HG03442 (cell line): ENCODE results near the gene SCG5.

Source experiments
- ATAC-seq: cut with Tn5 transposase; IDR thresholded peaks from one replicate; pipeline ENCODE4 v1.9.1; 2021; ENCODE audit warnings: mild to moderate bottlenecking, moderate library complexity; ENCODE audit not compliant: unreplicated experiment

SCG5 gene

DNA sequence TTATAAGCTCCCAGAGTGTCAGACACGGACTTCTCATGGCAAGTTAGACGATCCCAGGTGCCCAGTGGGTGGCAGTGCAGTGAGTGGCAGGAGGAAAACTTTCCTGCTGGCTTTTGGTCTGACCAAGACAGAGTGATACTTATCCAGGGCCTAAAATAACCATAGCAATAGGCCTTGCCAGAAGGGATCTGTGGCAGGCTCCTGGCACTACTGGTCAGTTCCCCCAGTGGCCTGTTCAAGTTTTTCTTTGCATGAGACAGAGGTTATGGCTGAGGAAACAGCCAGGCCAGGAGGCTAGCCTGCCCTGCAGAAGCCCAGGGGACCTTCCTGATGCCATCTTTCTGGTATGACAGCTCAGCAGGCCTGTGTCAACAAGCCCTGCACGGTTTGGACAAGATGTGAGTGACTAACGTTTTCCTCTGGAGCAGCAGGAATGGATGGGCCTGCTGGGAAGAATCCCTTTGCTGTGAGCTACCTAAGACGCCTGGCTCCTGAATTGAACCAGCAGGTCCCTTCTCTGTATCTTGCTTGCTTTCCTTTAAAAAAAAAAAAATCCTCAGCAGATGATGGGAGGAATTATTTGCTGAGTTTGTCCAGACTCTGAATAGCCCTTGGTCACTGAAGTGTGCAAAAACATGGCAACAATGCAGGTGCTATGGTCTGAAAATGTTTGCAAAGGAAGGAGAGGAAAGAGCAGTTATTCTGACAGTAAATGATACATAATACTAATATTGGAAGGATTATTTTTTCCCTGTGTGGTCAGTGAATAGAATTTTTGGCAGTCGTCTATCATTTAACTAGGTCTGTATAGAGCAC lies 18.0 kb downstream of the SCG5 start:
- ATAC-seq: no peak

DNA sequence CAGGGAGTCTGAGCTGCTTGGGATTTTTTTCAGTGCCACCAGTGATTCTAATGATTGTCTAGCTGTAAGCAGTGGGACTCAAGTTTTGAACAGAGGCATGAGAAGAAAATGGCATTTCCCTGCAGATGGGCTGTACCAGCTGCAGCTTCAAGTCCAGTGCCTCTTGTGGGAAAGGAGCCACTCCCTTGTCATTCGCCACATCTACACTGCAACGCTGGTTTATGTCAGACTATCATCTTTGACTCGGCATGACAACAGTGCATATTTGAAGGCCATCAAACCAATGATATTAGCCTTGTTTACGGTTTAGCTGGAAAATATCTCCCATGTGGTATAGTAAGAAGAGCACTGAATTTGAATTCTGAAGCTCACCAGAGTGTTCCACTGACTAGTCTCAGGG lies 22.2 kb downstream of the SCG5 start:
- ATAC-seq: no peak

DNA sequence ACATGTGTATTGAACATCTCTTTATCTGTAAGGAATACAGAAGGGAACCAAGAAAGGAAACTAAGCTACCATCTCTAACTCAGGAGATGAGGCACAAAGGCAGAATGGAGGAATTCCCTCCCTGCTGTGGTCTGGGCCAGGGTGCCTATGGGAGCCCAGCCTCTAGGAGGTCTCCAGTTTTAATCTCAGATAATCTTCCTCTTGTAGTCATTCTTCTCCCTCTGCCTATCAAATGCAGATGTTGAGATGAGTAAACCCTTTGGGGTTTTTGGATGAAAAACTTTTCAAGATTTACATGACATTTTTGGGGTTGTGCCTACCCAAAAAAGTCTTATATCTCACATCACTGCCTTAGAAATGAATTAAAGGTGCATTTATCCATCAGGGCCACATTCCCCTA lies 23.3 kb downstream of the SCG5 start:
- ATAC-seq: no peak

DNA sequence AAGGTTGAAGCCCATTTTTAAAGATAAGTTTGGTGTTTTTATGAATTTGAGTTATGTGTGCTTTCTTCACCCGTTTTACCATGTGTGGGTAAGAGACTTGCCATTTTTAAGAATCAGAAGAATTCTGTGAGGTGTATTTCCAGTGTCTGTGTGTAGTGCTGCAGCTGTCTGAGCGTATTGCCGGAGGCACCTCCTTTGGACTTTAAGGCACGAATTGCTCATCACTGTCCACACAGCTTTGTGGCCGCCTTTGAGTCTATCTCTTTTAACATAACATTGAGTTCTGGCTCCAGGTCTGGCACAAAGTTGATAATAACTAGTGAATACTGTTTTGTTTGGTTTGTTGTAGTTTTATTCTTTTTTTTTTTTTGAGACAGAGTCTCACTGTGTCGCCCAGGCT lies 25.8 kb downstream of the SCG5 start:
- ATAC-seq: no peak

DNA sequence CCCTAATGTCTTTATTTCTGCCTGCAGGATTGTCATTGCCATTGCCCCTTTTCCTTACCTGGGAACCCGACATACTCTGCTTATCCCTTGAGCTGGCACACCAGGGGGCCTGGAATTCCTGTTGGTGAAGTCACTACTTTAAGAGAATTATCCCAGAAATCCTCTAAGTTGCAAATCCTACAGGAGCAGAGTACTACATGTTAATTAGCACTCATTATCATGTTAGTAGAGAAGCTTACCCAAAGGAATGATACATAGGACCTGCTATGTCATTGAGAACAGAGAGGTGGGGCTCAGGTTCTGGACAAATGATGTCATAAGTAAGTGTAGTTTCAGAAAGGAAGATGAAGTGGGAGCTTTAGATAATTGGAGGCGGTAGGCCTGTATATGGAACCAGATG lies 27.4 kb downstream of the SCG5 start:
- ATAC-seq: no peak

DNA sequence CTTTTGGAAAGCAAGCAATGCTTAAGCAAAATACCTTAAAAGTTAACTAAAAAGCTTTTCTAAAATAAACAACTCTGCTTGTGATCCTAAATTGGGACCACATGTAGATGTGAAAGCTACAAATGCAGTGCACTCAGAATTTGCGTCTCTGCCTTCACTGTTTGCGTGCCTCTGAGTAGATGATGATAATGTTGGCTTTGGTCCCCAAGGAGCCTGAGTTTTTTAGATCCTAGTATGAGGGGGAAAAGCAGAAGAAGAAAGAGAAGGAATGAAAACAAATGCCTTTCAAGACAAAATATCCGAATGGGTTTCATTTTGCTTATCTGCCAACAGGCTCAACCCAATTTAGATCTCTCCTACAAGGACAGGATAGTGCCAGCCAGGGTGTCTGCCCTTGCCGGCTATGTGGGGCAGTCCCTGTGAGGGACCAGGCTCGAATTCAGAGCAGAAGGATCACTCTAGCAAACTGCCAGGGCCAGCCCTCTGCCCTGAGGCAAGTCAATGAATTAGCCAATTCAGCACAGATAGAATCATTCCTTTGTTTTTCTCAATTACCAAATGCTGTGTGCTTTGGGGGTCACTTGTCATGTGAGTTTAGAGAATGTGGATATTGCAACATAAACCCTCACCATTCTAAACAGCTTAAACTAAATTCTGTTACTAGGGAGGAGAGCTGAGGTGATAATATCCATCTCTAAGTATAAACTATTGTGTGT lies 28.5 kb downstream of the SCG5 start:
- no peak for ATAC-seq

DNA sequence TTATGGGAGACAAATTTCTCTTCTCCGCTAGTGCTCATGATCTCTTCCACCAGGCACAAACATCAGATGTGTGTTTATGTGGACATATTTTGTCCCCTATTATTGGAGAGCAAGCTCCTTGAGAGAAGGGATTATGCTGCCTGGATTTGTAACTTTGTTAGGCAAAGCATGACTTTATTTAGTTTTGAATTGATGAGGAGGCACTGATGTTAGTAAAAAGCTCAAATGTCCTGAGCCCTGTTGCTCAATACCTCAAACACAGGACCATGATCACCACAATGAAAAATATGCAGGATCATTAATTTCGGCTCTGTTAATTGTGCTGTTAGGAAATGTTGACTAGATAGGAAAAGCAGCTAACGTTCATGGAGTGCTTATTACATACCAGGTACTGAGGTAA lies 29.1 kb downstream of the SCG5 start:
- no peak for ATAC-seq

DNA sequence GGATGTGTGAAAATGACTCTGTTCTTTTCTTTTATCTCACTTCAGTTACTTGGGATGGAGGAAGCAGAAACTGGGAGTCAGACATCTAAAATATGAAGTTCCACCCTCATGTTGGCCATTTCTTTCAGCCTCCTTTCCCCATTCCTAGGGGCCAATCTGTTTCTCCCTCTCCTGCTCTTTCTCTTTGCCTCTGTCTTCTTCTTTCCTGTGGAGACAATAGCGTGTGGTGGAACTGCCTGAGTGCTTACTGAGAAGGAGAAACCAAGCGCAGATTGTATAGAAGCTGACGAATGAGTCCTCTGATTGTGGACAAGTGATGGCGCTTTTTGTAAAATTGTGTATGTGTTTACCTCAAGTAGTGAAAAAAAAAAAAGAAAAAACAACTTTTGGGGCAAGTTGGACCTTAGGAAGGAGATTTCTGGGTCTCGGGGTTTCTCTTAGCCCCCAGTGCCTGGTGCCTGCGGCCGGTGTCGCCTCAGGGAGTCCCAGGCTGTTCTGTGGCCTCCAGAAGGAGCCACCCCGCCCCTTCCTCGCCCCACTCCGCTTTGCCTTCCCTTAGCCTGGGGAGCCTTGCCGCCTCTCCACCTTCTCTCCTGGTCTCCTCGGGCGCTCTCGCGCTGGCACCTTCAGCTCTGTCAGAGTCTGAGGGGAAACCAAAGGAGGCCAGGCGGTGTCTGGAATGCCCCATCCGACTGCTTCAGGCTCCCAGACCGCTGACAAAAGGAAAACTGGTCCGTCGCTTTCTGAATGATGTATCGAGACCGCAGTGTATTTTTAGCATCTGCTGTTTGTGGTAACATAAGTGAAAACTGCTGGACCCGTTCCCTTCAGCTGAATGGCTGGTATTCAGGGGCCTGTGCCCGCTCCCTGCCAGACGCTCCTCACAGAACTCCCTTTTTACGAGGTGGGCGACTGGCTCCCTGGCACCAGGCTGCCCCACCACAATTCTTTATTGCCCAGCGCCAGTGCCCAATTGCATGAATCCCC lies 30.1 kb downstream of the SCG5 start:
- no peak for ATAC-seq

DNA sequence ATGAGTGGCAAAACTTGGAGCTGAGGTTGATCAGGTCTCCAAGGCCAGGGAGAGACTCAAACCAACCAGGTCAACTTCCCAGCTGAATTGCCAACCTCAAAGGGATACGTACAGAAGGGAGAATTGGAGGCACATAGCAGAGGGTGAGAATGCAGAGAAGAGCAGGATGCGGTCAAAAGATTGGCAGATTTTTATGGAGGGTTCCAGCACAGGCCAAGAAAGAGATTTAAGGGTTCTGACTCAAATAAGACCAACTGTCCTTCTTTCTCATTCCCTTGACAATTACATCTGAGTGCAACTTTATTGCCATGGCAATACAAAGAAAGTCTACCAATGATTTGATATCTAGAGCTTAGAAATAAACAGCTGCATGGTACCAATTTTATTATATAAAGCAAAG lies 33.2 kb downstream of the SCG5 start:
- ATAC-seq: no peak

DNA sequence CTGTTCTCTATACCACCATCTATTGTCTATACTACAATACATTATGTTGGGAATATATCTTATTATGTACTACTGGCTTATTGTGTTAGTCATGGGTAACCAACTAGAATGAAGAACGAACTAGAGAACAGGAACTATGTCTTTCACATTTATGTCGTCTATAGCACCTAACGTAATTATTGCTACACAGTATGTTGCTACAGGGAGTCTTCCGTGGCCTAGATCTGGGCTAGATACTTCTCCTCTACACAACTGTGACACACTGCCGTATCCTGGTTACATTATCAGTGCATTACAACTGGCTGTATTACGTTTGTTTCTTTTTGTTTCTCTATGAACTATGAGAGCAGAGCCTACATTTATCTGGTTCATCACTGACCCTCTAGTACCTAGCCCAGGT lies 34.0 kb downstream of the SCG5 start:
- no peak for ATAC-seq

DNA sequence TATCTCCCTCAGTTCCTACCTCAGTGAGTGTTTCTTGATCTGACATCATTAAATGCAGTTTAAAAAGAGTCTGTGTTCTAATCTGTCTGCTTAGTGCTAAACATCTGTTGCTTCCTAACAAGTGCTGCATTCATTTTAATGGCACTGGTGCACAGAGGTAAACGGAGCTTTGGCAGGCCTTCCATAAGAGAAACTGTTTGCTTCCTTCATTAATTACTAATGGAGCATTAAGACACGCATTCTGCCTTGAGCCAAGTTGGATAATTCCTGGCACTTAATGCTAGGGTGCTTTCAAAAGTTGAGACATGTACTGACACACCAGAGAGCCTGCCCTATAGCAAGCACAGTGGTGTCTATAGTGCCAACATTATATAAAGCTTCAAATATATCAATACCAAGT lies 34.7 kb downstream of the SCG5 start:
- no peak for ATAC-seq

DNA sequence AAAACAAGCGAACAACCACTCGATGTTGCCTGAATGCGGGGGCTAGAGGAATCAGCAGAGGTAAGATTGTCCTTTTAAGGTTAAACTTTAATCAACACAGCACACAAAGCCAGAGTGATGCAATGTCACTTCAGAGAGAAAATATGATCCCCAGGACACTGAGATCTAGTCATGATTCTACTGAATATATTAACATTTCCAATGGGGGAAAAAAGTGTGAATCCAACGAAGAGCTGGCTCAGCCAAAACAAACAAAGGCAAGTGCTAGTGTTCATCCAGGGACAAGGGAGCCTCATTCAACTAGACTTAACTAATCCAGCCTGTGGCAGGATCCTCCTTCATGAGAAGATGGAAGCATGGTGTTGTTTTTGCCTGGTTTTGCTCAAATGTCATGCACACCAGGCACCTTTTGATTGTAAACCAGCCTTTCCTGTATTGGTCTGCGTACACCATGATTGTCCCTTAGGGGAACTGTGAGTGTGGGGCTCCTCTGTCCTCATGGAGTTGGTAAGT lies 35.8 kb downstream of the SCG5 start:
- no peak for ATAC-seq

DNA sequence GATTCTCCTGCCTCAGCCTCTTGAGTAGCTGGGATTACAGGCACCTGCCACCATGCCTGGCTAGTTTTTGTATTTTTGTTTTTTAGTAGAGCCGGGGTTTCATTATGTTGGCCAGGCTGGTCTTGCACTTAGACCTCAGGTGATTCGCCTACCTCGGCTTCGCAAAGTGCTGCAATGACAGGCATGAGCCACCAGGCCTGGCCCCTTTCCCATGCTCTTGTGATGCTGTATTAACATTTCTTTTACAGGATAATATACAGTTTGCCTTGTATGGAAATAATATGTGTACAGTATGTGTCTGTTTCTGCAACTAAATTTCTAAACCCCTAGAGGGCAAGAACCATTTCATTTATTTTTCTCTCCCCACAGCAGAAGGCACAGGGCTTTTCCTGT lies 37.8 kb downstream of the SCG5 start:
- ATAC-seq: no peak

DNA sequence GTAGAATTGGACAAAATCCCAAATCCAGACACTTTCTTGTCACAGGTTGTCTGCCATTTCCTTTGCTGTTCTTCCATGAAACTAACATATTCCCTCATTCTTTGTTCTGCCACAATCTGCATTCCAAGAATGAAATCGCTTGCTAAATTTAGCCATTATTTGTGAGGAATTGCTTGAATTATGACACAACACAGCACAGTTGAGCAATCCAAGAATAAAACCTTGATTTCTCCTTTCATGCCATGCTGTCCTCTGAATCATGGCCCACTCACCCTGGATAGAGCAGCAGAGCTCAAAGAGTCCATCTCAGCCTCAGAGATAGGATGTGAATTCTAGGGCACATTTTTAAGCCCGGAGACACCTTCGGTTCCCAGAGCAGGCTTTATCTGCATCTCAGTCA lies 41.1 kb downstream of the SCG5 start:
- no peak for ATAC-seq

DNA sequence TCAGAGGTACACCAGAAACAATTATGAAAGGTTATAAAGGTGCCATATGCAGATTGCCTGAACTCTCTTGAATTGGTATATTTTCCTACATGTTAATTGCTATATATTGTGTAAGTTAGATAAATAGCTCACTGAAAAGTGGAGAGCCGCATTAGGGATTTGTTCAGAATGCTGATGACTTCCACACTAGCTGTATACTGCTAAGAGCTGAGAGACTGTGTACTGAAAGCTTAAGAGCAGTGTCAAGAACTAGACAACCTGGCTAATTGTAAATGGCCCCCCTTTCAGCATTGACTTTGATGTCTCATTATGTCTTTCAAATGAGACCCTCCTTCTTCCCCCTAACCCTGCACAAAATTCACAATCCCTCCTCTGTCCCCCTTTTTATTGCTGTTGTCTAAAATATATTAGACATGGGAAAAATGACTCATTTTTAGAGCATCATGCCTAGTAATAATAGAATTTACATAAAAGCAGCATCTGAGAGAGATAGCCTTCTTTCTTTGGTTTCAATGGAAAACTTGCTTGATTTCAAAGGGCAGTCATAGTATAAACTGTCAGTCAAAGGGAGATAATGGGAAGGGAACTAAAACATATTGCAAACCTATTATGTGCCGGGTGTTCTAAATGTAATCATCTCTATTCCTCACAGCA lies 41.6 kb downstream of the SCG5 start:
- no peak for ATAC-seq

DNA sequence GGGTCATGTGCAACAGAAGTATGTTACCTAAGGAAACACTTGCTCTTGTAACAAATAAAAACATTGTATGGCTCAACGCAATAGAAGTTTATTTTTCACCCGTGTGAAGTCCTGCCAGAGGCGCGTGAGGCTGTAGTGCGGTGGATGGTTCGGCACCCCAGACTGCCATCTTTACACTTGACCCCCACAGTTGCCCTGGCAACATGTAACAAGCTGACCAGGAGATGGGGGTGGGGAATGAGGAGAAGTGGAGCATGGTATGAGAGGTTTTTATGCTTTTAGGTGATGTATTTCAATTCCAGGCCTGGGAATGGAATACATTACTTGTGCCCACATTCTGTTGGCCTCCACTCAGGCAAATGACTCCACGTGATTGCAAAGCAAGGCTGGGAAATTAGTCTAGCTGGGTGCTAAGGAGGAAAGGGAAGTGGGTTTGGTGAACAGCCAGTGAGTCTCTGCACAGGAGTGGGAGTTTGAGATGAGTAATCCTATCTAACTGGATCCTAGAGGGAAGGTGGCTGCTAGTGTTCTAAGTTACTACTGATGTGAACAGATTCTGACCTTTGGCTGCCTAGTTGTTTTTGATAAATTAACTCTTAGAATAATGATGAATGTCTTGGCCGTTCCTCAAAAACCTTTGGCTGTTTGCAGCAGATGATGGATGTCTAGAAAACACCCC lies 42.5 kb downstream of the SCG5 start:
- no peak for ATAC-seq

DNA sequence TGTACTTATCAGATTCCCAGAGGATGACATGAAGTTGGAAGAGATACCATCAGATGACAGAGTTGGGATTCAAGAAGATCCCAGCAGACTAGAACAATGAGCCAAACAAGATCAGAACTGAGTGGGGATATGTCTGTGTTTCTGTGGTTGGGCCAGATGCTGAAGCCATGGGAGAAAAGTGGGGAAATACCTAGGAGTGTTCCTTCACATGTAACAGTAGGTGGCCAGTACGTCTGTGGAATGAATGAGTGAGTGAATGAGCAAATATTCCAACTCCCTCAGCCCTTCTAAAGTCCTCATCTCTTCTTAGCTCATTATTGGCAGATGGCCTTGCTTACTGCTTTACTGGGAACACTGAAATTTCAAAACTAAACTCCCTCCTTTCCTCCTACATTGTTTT lies 44.1 kb downstream of the SCG5 start:
- ATAC-seq: no peak

DNA sequence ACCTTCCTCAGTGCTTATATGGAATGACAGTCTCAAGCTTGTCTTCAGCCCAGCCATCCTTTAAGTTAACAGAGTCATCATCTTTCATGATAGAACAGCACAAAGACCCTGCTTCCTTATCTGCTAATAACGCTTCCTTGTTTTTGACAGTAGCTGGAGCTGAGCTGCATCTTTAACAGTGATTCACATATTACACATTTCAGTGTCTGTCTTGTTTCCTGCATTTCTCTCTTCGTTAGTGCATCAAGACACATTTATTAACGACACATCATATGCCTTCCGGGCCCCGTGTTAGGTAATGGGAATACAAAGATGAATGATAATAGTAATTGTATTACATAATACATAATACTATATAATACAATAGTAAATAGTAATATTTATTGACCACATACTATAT lies 46.0 kb downstream of the SCG5 start:
- no peak for ATAC-seq

DNA sequence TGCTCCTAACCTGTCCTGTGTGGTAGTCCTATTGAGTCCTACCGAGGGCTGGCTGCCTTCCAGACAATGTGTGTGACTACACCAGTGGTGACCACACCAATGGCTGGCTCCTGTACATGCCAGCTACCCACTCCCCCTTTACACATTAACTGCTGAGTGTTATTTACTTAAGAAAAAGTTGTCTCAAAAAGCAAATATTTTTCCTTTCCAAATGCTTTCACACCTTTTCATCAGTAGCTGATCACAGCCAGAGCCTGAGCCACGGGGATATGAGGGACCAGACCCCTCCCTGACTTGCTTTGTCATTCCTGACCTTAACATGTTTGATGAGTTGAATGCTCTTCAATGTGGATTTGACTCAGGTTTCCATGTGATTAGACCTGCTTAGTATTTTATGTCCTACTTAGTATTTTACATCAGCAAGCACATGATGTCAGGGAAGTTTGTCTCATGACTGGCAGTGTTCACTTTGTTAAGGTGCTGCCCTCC lies 46.7 kb downstream of the SCG5 start:
- ATAC-seq: no peak
